ENCODE measurements around the gene UTP11.

The UTP11 gene

GRCh38 chr1:37999430-38000232 lies 12.9 kb upstream of the UTP11 start:
- WGBS, 2 donors (ENCODE audit: extremely low coverage in 2 of 2, insufficient read length in 2 of 2, insufficient replicate concordance in 1 of 2), result no CpG with 5 or more reads among the region's 9 CpGs
- Histone ChIP-seq H2AFZ (ENCODE audit: low read length) (peak overlapping the region; percentile 70), H3K9ac (ENCODE audit: low read depth, low read length, poor library complexity) (peak overlapping the region; percentile 71), H2BK12ac (ENCODE audit: low read length) (no peak overlapping the region), H3K4me2 (ENCODE audit: insufficient read depth, low read length, poor library complexity, severe bottlenecking) (peak overlapping the region; percentile 12), H3K23ac (ENCODE audit: low read depth, low read length, poor library complexity) (peak overlapping the region; percentile 6), H3K4me3 (ENCODE audit: low read length in 2 of 2) (peak overlapping the region in 1 of 2 donors; percentile 2), H3K79me1 (ENCODE audit: low read depth, low read length) (peaks cover 3% of the 10 kb centered on the region), H3K18ac (ENCODE audit: low read length) (peak overlapping the region; percentile 86), H2BK120ac (ENCODE audit: low read depth, low read length) (no peak overlapping the region), H3K27me3 (ENCODE audit: control insufficient read depth in 3 of 3, insufficient read depth in 3 of 3, low read depth in 1 of 3, low read length in 3 of 3) (no peaks in the 10 kb centered on the region), H3K27ac (replicated peaks; ENCODE audit: low read length) (peak overlapping the region; percentile 77), H2BK5ac (ENCODE audit: low read length) (peak overlapping the region; percentile 7), H2BK15ac (ENCODE audit: low read length) (no peak overlapping the region), H3K14ac (ENCODE audit: low read length) (no peak overlapping the region), H2AK5ac (ENCODE audit: low read depth, low read length) (peak overlapping the region; percentile 62), H3K36me3 (replicated peaks in 1 of 2; ENCODE audit: control insufficient read depth in 2 of 2, insufficient read depth in 2 of 2, low read length in 2 of 2) (peaks cover 20 to 33% of the 10 kb centered on the region in 2 donors), H3K4ac (ENCODE audit: low read length) (no peak overlapping the region), H4K91ac (ENCODE audit: low read depth, low read length, poor library complexity) (no peak overlapping the region), H3K4me1 (ENCODE audit: control insufficient read depth in 2 of 2, insufficient read depth in 1 of 2, low read depth in 1 of 2, low read length in 2 of 2) (peaks cover 37 to 42% of the 10 kb centered on the region in 2 donors), H3K9me3 (replicated peaks in 1 of 2; ENCODE audit: control insufficient read depth in 2 of 2, insufficient read depth in 1 of 2, low read depth in 1 of 2, low read length in 2 of 2) (no peaks in the 10 kb centered on the region), H4K8ac (ENCODE audit: low read depth, low read length) (no peak overlapping the region)
- no peak for DNase-seq (ENCODE audit: low spot score)

- Histone ChIP-seq H2AK5ac (ENCODE audit: low read depth, low read length) (peak overlapping the region; percentile 62), H3K79me1 (ENCODE audit: low read depth, low read length) (peaks cover 5% of the 10 kb centered on the region), H3K9ac (ENCODE audit: low read depth, low read length, poor library complexity) (peak overlapping the region; percentile 71), H2BK5ac (ENCODE audit: low read length) (peak overlapping the region; percentile 83), H3K4me1 (ENCODE audit: control insufficient read depth in 2 of 2, insufficient read depth in 1 of 2, low read depth in 1 of 2, low read length in 2 of 2) (peaks cover 37 to 44% of the 10 kb centered on the region in 2 donors), H3K14ac (ENCODE audit: low read length) (no peak overlapping the region), H3K27me3 (ENCODE audit: control insufficient read depth in 3 of 3, insufficient read depth in 3 of 3, low read depth in 1 of 3, low read length in 3 of 3) (no peaks in the 10 kb centered on the region), H2AFZ (ENCODE audit: low read length) (peak overlapping the region; percentile 70), H4K91ac (ENCODE audit: low read depth, low read length, poor library complexity) (no peak overlapping the region), H3K4me2 (ENCODE audit: insufficient read depth, low read length, poor library complexity, severe bottlenecking) (peak overlapping the region; percentile 28), H2BK12ac (ENCODE audit: low read length) (no peak overlapping the region), H3K4me3 (ENCODE audit: low read length in 2 of 2) (peak overlapping the region in 1 of 2 donors; percentile 2), H3K18ac (ENCODE audit: low read length) (peak overlapping the region; percentile 86), H3K4ac (ENCODE audit: low read length) (no peak overlapping the region), H3K23ac (ENCODE audit: low read depth, low read length, poor library complexity) (no peak overlapping the region), H3K36me3 (replicated peaks in 1 of 2; ENCODE audit: control insufficient read depth in 2 of 2, insufficient read depth in 2 of 2, low read length in 2 of 2) (peaks cover 16 to 28% of the 10 kb centered on the region in 2 donors), H4K8ac (ENCODE audit: low read depth, low read length) (no peak overlapping the region), H2BK15ac (ENCODE audit: low read length) (no peak overlapping the region), H3K27ac (replicated peaks; ENCODE audit: low read length) (peak overlapping the region; percentile 77), H2BK120ac (ENCODE audit: low read depth, low read length) (no peak overlapping the region), H3K9me3 (replicated peaks in 1 of 2; ENCODE audit: control insufficient read depth in 2 of 2, insufficient read depth in 1 of 2, low read depth in 1 of 2, low read length in 2 of 2) (no peaks in the 10 kb centered on the region)
- WGBS, 2 donors (ENCODE audit: extremely low coverage in 2 of 2, insufficient read length in 2 of 2, insufficient replicate concordance in 1 of 2), result no CpG with 5 or more reads among the region's 2 CpGs
- DNase-seq (ENCODE audit: low spot score), result no peak
These were observed 12.4 kb upstream of the UTP11 start for GRCh38 chr1:38000233-38000528.

- Histone ChIP-seq H4K91ac (ENCODE audit: low read depth, low read length, poor library complexity) (peak overlapping the region; percentile 98), H2AFZ (ENCODE audit: low read length) (peak overlapping the region; percentile 70), H3K27me3 (ENCODE audit: control insufficient read depth in 3 of 3, insufficient read depth in 3 of 3, low read depth in 1 of 3, low read length in 3 of 3) (no peaks in the 10 kb centered on the region), H3K4ac (ENCODE audit: low read length) (no peak overlapping the region), H3K9me3 (replicated peaks in 1 of 2; ENCODE audit: control insufficient read depth in 2 of 2, insufficient read depth in 1 of 2, low read depth in 1 of 2, low read length in 2 of 2) (no peaks in the 10 kb centered on the region), H2BK120ac (ENCODE audit: low read depth, low read length) (peak overlapping the region; percentile 82), H3K4me2 (ENCODE audit: insufficient read depth, low read length, poor library complexity, severe bottlenecking) (peak overlapping the region; percentile 28), H4K8ac (ENCODE audit: low read depth, low read length) (peak overlapping the region; percentile 79), H2BK12ac (ENCODE audit: low read length) (peak overlapping the region; percentile 63), H3K27ac (replicated peaks; ENCODE audit: low read length) (peak overlapping the region; percentile 77), H3K23ac (ENCODE audit: low read depth, low read length, poor library complexity) (no peak overlapping the region), H2AK5ac (ENCODE audit: low read depth, low read length) (peak overlapping the region; percentile 98), H3K79me1 (ENCODE audit: low read depth, low read length) (peaks cover 5% of the 10 kb centered on the region), H3K18ac (ENCODE audit: low read length) (peak overlapping the region; percentile 94), H3K4me1 (ENCODE audit: control insufficient read depth in 2 of 2, insufficient read depth in 1 of 2, low read depth in 1 of 2, low read length in 2 of 2) (peaks cover 39 to 46% of the 10 kb centered on the region in 2 donors), H3K14ac (ENCODE audit: low read length) (no peak overlapping the region), H2BK5ac (ENCODE audit: low read length) (peak overlapping the region; percentile 83), H3K36me3 (replicated peaks in 1 of 2; ENCODE audit: control insufficient read depth in 2 of 2, insufficient read depth in 2 of 2, low read length in 2 of 2) (peaks cover 15 to 25% of the 10 kb centered on the region in 2 donors), H3K9ac (ENCODE audit: low read depth, low read length, poor library complexity) (peak overlapping the region; percentile 63), H2BK15ac (ENCODE audit: low read length) (peak overlapping the region; percentile 97), H3K4me3 (ENCODE audit: low read length in 2 of 2) (peak overlapping the region in 1 of 2 donors; percentile 2)
- no peak for DNase-seq (ENCODE audit: low spot score)
- no CpG with 5 or more reads among the region's 13 CpGs for WGBS, 2 donors (ENCODE audit: extremely low coverage in 2 of 2, insufficient read length in 2 of 2, insufficient replicate concordance in 1 of 2)
These were observed 11.7 kb upstream of the UTP11 start for GRCh38 chr1:38000529-38001455.

Measured in neuronal stem cell (in vitro differentiated cells).